Upper lobe of left lung (tissue), 4 donors: ENCODE results near the gene PPP1R13B.

Source experiments
- EP300 ChIP-seq, 4 donors: sonication (generic); formaldehyde crosslinking; IDR thresholded peaks; one replicate each; pipeline ENCODE4 v1.5.1; 2017; ENCODE audit warnings: antibody characterized with exemption in 4 of 4, control low read depth in 2 of 4
- POLR2A ChIP-seq, 4 donors: fragments of 450-650 bp; IDR thresholded peaks; one replicate each; pipeline ENCODE4 v1.5.1; 2016 to 2017; ENCODE audit warnings: antibody characterized with exemption in 4 of 4, mild to moderate bottlenecking in 2 of 4
- POLR2AphosphoS5 ChIP-seq, 2 donors: sonication (generic); formaldehyde crosslinking; IDR thresholded peaks; one replicate each; pipeline ENCODE4 v1.5.1; 2017; ENCODE audit warnings: antibody characterized with exemption in 2 of 2

DNA sequence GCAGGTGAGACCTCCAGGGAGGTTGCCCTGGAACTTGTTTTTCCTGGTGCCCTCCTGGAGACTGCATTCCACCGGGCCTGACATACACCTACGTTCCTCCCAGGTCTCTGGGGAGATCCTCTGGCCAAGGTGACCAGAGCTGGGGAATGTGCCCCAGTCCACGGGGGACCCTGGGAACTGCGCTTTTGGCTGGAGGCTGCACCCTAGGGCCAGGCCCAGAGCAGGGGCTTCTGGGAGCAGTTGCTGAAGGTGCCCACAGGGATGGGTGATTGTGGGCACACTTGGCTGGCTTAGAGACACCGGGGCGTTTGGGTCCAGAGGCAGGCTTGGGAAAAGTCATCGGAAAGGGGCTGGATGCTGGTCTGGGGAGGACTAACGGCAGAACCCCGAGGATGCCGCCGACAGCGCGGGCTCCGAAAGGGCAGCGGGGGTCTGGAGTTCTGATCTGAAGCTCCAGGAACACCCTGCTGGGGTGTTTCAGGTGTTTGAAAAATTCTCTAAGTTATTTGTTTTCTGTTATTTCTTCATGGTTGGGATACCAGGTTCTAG is 44.4 kb upstream of the PPP1R13B start:
- no peak for TF ChIP-seq POLR2A (IDR thresholded peaks at IDR 0.05)
- no peak for TF ChIP-seq POLR2AphosphoS5 (IDR thresholded peaks at IDR 0.05)
- TF ChIP-seq EP300 (IDR thresholded peaks at IDR 0.05): no peak
